ENCODE measurements around the gene EPS15. TPM values are rescaled to one million over a fixed set of nuclear protein-coding genes. Genes with fewer than 3 reads are reported as not detected.

EPS15 gene
- total and polyA plus RNA-seq, 2 of the 8 experiments (the other 6 are each of a cell fraction or from before 2014, with no cell fraction given): 15.9 to 57.2 TPM

- H2BK5ac ChIP-seq (ENCODE audit: low read depth, low read length): no peak overlapping the region
- H4K5ac ChIP-seq (ENCODE audit: insufficient read length, low read depth, low read length): no peak overlapping the region
- no peaks in the 10 kb centered on the region for H4K20me1 ChIP-seq (replicated peaks in 1 of 2; ENCODE audit: control insufficient read depth in 1 of 2, insufficient read depth in 2 of 2, low read length in 2 of 2)
- H3K4me3 ChIP-seq (ENCODE audit: extremely low read depth in 1 of 4, insufficient read depth in 2 of 4, low read depth in 3 of 4, low read length in 4 of 4): no peak overlapping the region
- no peaks in the 10 kb centered on the region for H3K79me2 ChIP-seq (ENCODE audit: control insufficient read depth in 1 of 2, insufficient read depth in 2 of 2, low read length in 2 of 2)
- no peak overlapping the region for H3K56ac ChIP-seq (replicated peaks; ENCODE audit: insufficient read length, low read depth, low read length)
- no peak overlapping the region; the same call in 1 of the 2 replicates for H4K8ac ChIP-seq (ENCODE audit: extremely low read depth, insufficient read depth, low read length)
- H3K4ac ChIP-seq (replicated peaks; ENCODE audit: insufficient read length, low read depth, low read length): no peak overlapping the region
- H3K4me2 ChIP-seq (ENCODE audit: insufficient read depth in 1 of 2, low read depth in 2 of 2, low read length in 2 of 2): no peak overlapping the region
- no peak overlapping the region for H3K27ac ChIP-seq (ENCODE audit: low read depth, low read length)
- H2BK12ac ChIP-seq (ENCODE audit: low read depth, low read length): no peak overlapping the region
- H2BK15ac ChIP-seq (ENCODE audit: low read length): 0 out of 2 replicates have a peak overlapping the region, but pooled peaks have one; percentile 29
- no peak overlapping the region for H2AK5ac ChIP-seq (ENCODE audit: low read depth, low read length)
- no peak for TF ChIP-seq CTBP2 (IDR thresholded peaks at IDR 0.05; ENCODE audit: borderline replicate concordance, insufficient read depth, insufficient read length, low read length)
- peak in 1 of 3 experiments; percentile 4; a peak in 1 of 4 replicates for TF ChIP-seq CTCF (IDR thresholded peaks at IDR 0.05; ENCODE audit: control extremely low read depth in 1 of 3, insufficient read depth in 1 of 3, low read depth in 1 of 3, low read length in 3 of 3)
- ChIA-PET POLR2A (ENCODE audit: partially characterized antibody) (interaction anchor here (1.1 to 1.9 kb wide), 2 partner anchors 16 to 39 kb away, joined by 4 to 6 read pairs; no protein-coding TSS in a partner anchor), CTCF (ENCODE audit: partially characterized antibody) (interaction anchor here (1.4 kb wide), 1 partner anchor 15 kb away, joined by 5 read pairs; no protein-coding TSS in a partner anchor)
- H3K23me2 ChIP-seq (ENCODE audit: low read depth, low read length): no peaks in the 10 kb centered on the region
- no peak overlapping the region for H2BK20ac ChIP-seq (ENCODE audit: low read length)
- WGBS, 2 experiments (ENCODE audit: extremely low coverage in 1 of 2, insufficient coverage in 1 of 2, insufficient read length in 1 of 2, insufficient replicate concordance in 2 of 2, low coverage in 1 of 2, low lambda C conversion rate in 2 of 2, missing lambda C conversion rate in 1 of 2): 88% methylated on average over 15 of the region's 15 CpGs; no CpG with 5 or more reads in 1 of the 2 experiments
- DNase-seq (ENCODE audit: low read depth in 1 of 2, low spot score in 2 of 2) (no peak), FAIRE-seq (no peak)
- no peak overlapping the region for H2BK120ac ChIP-seq (replicated peaks; ENCODE audit: low read depth, low read length)
- H3K14ac ChIP-seq (ENCODE audit: insufficient read length): no peak overlapping the region
- H3K23ac ChIP-seq (ENCODE audit: insufficient read length): no peak overlapping the region
- peaks cover 0 to 3% (median 0%) of the 10 kb centered on the region in 4 experiments; a peak in 3 of 7 replicates for H3K4me1 ChIP-seq (replicated peaks in 1 of 4; ENCODE audit: control insufficient read depth in 3 of 4, insufficient read depth in 4 of 4, low read length in 3 of 4)
- no peak overlapping the region for H3K18ac ChIP-seq (ENCODE audit: extremely low read depth, low read length)
- no peak overlapping the region for H2AFZ ChIP-seq (ENCODE audit: low read length)
- no peaks in the 10 kb centered on the region for H3K9me3 ChIP-seq (ENCODE audit: insufficient read depth in 2 of 2, low read depth in 1 of 2, low read length in 1 of 2)
- H3K36me3 ChIP-seq (ENCODE audit: control insufficient read depth in 2 of 4, insufficient read depth in 4 of 4, low read length in 3 of 4): no peaks in the 10 kb centered on the region
- no peaks in the 10 kb centered on the region for H3K79me1 ChIP-seq (ENCODE audit: low read depth, low read length)
- no peak overlapping the region for H4K91ac ChIP-seq (replicated peaks; ENCODE audit: insufficient read length, low read length)
- H3K9ac ChIP-seq (replicated peaks in 1 of 4; ENCODE audit: extremely low read depth in 1 of 4, low read depth in 3 of 4, low read length in 3 of 4): no peak overlapping the region
- no peaks in the 10 kb centered on the region for H3K27me3 ChIP-seq (replicated peaks in 1 of 4; ENCODE audit: control insufficient read depth in 3 of 4, extremely low read depth in 1 of 4, insufficient read depth in 3 of 4, low read length in 3 of 4)
Measured at GRCh38 chr1:51310871-51311613, 208.0 kb downstream of the EPS15 start.

All from H1 (cell line).